HepG2 (cell line): ENCODE measurements around the gene RHBDD1. TPM values are rescaled to one million over a fixed set of nuclear protein-coding genes. Genes with fewer than 3 reads are reported as not detected.
"Not testable (repeated sequence)": the region's sequence is repeated elsewhere in the genome, so short reads cannot be mapped to it uniquely, and the experiment has no call there.

Experiments
- ATAC-seq: fragments of 200-7000 bp; cut with Tn5 transposase; 3 replicates; pipeline ENCODE4 v1.9.1; 2020; ENCODE audit warnings: mild to moderate bottlenecking, moderate library complexity
- BruUV-seq: library from RNA; stranded (reverse); fragments of 400-500 nt; replicated peaks from 2 replicates; lab custom pipeline; 2021; lab: Mats Ljungman, UMichigan
- CTCF ChIA-PET: fragments of 300-600 bp; formaldehyde crosslinking; extraction: SDS; loops from one replicate; lab custom pipeline; 2021; ENCODE audit warnings: low total read pairs, inconsistent platforms, low intra/inter-chr PET ratio; lab: Yijun Ruan, JAX
- POLR2A ChIA-PET: fragments of 350-600 bp; sonication (Branson Sonifier 250); formaldehyde crosslinking; loops from one replicate; lab custom pipeline; 2020; ENCODE audit warnings: antibody characterized with exemption, inconsistent platforms; lab: Yijun Ruan, JAX
- DNase-seq: peaks from one replicate; pipeline ENCODE4 v3.0.0-alpha.2; 2015; ENCODE audit warnings: low spot score
- FAIRE-seq: peaks from 3 replicates; lab custom pipeline; 2011; peaks lifted over from hg19 to GRCh38; lab: Jason Lieb, UNC
- H2AFZ ChIP-seq: one replicate; pipeline ENCODE4 v1.6.1; 2011; ENCODE audit warnings: low read length, inconsistent platforms
- H3K27ac ChIP-seq: fragments of 300-600 bp; 3 replicates; pipeline ENCODE4 v1.8.0; 2011; ENCODE audit warnings: mixed run types, mild to moderate bottlenecking, mixed read lengths, low read length, inconsistent platforms; ENCODE audit not compliant: insufficient read depth; ENCODE audit errors: extremely low read length
- H3K27me3 ChIP-seq, 2 experiments: fragments of 200-600 bp in 1 of 2; 2 replicates in 1 of 2; 3 replicates in 1 of 2; pipeline versions ENCODE4 v1.6.0 to v1.8.0; 2011; ENCODE audit warnings: low read length in 2 of 2, mild to moderate bottlenecking in 2 of 2, moderate library complexity in 2 of 2, inconsistent platforms in 1 of 2; ENCODE audit not compliant: insufficient read depth in 2 of 2, control insufficient read depth in 1 of 2
- H3K36me3 ChIP-seq, 2 experiments: fragments of 200-600 bp in 1 of 2; replicated peaks in 1 of 2; 2 replicates in 1 of 2; 3 replicates in 1 of 2; pipeline versions ENCODE4 v1.5.1 to v1.8.0; 2011; ENCODE audit warnings: low read length in 2 of 2, inconsistent platforms in 1 of 2; ENCODE audit not compliant: insufficient read depth in 2 of 2, control insufficient read depth in 1 of 2
- H3K4me1 ChIP-seq: 2 replicates; pipeline ENCODE4 v1.5.1; 2012; ENCODE audit warnings: low read length, inconsistent platforms; ENCODE audit not compliant: insufficient read depth
- H3K4me2 ChIP-seq: 2 replicates; pipeline ENCODE4 v1.6.0; 2011; ENCODE audit warnings: low read depth, low read length, inconsistent platforms
- H3K4me3 ChIP-seq, 3 experiments: fragments of 200-600 bp in 1 of 3; sonication (generic), shearing (Covaris generic) in 1 of 3; replicated peaks in 1 of 3; 2 replicates each; pipeline ENCODE4 v1.5.1; 2011 to 2016; ENCODE audit warnings: low read length in 3 of 3, inconsistent platforms in 2 of 3, low read depth in 2 of 3, mild to moderate bottlenecking in 2 of 3, control low read depth in 1 of 3, mixed read lengths in 1 of 3; ENCODE audit not compliant: insufficient read depth in 1 of 3
- H3K79me2 ChIP-seq: one replicate; pipeline ENCODE4 v1.6.1; 2011; ENCODE audit warnings: low read length, inconsistent platforms; ENCODE audit not compliant: insufficient read depth
- H3K9ac ChIP-seq: 2 replicates; pipeline ENCODE4 v1.6.0; 2011; ENCODE audit warnings: mild to moderate bottlenecking, low read depth, low read length, inconsistent platforms; ENCODE audit not compliant: insufficient read depth
- H3K9me3 ChIP-seq: 2 replicates; pipeline ENCODE4 v1.5.1; 2012; ENCODE audit warnings: mild to moderate bottlenecking, low read length
- H4K20me1 ChIP-seq: 2 replicates; pipeline ENCODE4 v1.6.0; 2011; ENCODE audit warnings: inconsistent platforms, mild to moderate bottlenecking, low read length, moderate library complexity; ENCODE audit not compliant: insufficient read depth
- ATF7 ChIP-seq, 2 experiments: fragments of 450-650 bp in 1 of 2; sonication (generic) in 1 of 2; formaldehyde crosslinking in 1 of 2; IDR thresholded peaks; 2 replicates each; pipeline versions ENCODE4 v1.4.0 to v1.6.1; 2016 to 2020; ENCODE audit warnings: antibody characterized with exemption in 1 of 2, mild to moderate bottlenecking in 1 of 2, missing genetic modification reagents in 1 of 2
- JDP2 ChIP-seq: sonication (generic); formaldehyde crosslinking; IDR thresholded peaks from 2 replicates; pipeline ENCODE4 v1.8.1; 2022; ENCODE audit warnings: missing genetic modification reagents, borderline replicate concordance
- WGBS: methylation state at CpG from one replicate; pipeline ENCODE4 v1.1.6; 2017; ENCODE audit warnings: low lambda C conversion rate; 5-methylcytosine and 5-hydroxymethylcytosine counted together
- in situ Hi-C: cut with HindIII; loops from 2 replicates; pipeline ENCODE4 v1.10.0; 2017; ENCODE audit warnings: low pct_unique_long_range_greater_than_20kb; ENCODE audit not compliant: extremely low pct_ligation_motif_present
- intact Hi-C: fragments of 100-400 bp; cut with micrococcal nuclease; formaldehyde crosslinking; loops from one replicate; pipeline ENCODE4 v1.10.0; 2022; ENCODE audit not compliant: unreplicated experiment
- polyA plus RNA-seq, 8 experiments: library from polyadenylated mRNA; depleted of rRNA in 3 of 8; stranded (reverse) in 7 of 8; unstranded in 1 of 8; fragments of >200 nt; fragmentation: Illumina TruSeq in 4 of 8; extraction: Trizol in 4 of 8; gene quantifications; 2 replicates each; pipeline versions ENCODE4 v1.2.1 to v1.2.3, GENCODE V29; 2011 to 2016; ENCODE audit warnings: low read depth in 4 of 8, missing spikeins in 1 of 8, mixed read lengths in 1 of 8; ENCODE audit not compliant: insufficient read depth in 1 of 8
- total RNA-seq, 5 experiments: library from RNA; depleted of rRNA; stranded (reverse); fragments of >200 nt; fragmentation: Illumina TruSeq; extraction: Trizol; gene quantifications; 2 replicates each; pipeline ENCODE4 v1.2.3, GENCODE V29; 2016; ENCODE audit warnings: low read depth in 1 of 5

Gene RHBDD1
- total and polyA plus RNA-seq, 2 of the 13 experiments (the other 11 are each of a cell fraction or from before 2014, with no cell fraction given), result 8.2 to 9.5 TPM

DNA sequence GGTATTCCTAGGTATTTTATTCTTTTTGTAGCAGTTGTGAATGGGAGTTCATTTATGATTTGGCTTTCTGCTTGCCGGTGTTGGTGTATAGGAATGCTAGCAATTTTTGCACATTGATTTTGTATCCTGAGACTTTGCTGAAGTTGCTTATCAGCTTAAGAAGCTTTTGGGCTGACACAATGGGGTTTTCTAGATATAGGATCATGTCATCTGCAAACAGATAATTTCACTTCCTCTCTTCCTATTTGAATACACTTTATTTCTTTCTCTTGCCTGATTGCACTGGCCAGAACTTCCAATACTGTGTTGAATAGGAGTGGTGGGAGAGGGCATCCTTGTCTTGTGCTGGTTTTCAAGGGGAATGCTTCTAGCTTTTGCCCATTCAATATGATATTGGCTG lies 7.1 kb downstream of the RHBDD1 start:
- H3K79me2 ChIP-seq, FAIRE-seq, POLR2A ChIA-PET, H3K9ac ChIP-seq, H2AFZ ChIP-seq, in situ Hi-C loops, H3K27ac ChIP-seq, CTCF ChIA-PET, H3K4me3 ChIP-seq, H3K9me3 ChIP-seq, H3K27me3 ChIP-seq, BruUV-seq, H3K36me3 ChIP-seq, DNase-seq, ATAC-seq, intact Hi-C loops, H4K20me1 ChIP-seq, H3K4me2 ChIP-seq: not testable (repeated sequence)
- H3K4me1 ChIP-seq, result peaks cover 17% of the 10 kb centered on the region
- WGBS, result 93% methylated on average over 1 of the region's 1 CpG

DNA sequence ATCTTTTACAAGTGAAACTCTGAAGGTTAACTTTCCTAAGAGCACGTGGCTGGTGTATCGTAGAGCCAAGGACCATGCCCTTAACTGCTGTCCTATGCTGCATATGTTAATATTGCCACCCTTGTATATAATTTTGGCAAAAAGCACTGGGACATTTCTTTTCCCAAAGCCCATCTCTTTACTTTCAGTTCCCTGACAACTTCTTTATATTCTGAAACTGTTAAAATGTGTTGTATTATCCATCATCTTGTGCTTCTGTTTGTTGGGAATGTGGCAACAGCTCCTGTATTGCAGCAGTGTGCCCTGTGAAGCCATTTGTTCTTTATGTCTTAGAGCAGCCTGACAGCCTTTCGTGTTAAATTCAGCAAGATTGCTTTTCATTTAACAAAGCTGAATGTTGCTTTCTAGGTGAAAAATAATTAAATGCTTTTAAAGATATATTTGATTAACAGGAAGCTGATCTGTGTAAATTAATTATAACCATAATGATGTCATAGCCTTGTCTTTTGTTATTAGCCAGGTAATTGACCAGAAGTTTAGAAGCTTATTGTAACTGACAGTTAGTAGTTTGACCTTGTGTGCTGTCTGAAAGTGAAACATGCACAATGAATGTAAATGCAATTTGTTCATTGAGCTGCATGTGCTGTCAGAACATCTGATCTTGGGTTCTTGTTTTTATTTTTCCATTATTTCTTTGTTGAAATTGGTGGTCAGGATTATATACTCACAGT lies 9.7 kb downstream of the RHBDD1 start:
- DNase-seq (no peak), FAIRE-seq (no peak), ATAC-seq (no peak)
- ChIA-PET POLR2A (interaction anchor here (1.4 kb wide), 1 partner anchor 10 kb away, joined by 4 read pairs; the partner anchor contains the start of gene RHBDD1), CTCF (no interaction called here)
- no TSS peak for BruUV-seq
- H4K20me1 ChIP-seq, result no peaks in the 10 kb centered on the region
- no peak overlapping the region for H3K4me3 ChIP-seq
- no peak overlapping the region for H2AFZ ChIP-seq
- 71% methylated on average over 3 of the region's 3 CpGs for WGBS
- in situ Hi-C loops (no loop called here), intact Hi-C loops (no loop called here)
- no peaks in the 10 kb centered on the region for H3K79me2 ChIP-seq
- no peak for TF ChIP-seq JDP2 (CRISPR knock-in tag)
- TF ChIP-seq ATF7 (IDR thresholded peaks at IDR 0.05), result peak; percentile 51
- TF ChIP-seq ATF7 (CRISPR knock-in tag; IDR thresholded peaks at IDR 0.05), result no peak
- H3K4me1 ChIP-seq, result no peaks in the 10 kb centered on the region
- H3K27ac ChIP-seq, result no peak overlapping the region
- no peak overlapping the region for H3K4me2 ChIP-seq
- no peak overlapping the region for H3K9ac ChIP-seq
- H3K9me3 ChIP-seq, result no peaks in the 10 kb centered on the region
- no peaks in the 10 kb centered on the region for H3K36me3 ChIP-seq
- H3K27me3 ChIP-seq, result no peaks in the 10 kb centered on the region
